Subcutaneous abdominal adipose tissue (tissue), 5 donors: ENCODE results near the gene RNF144A.
A peak's percentile ranks its signal among the peaks of the same experiment; 100 is the strongest.

Source experiments
- H3K27ac ChIP-seq: one replicate; pipeline ENCODE4 v1.7.0; 2013; ENCODE audit warnings: low read depth, mild to moderate bottlenecking, inconsistent platforms, low read length, moderate library complexity
- H3K27me3 ChIP-seq, 5 donors: one replicate each; pipeline ENCODE4 v1.7.0; 2013; ENCODE audit warnings: low read length in 5 of 5, inconsistent platforms in 1 of 5; ENCODE audit not compliant: control insufficient read depth in 5 of 5, insufficient read depth in 4 of 5
- H3K36me3 ChIP-seq, 5 donors: one replicate each; pipeline ENCODE4 v1.7.0; 2013; ENCODE audit warnings: low read length in 5 of 5; ENCODE audit not compliant: control insufficient read depth in 5 of 5, insufficient read depth in 5 of 5
- H3K4me1 ChIP-seq, 5 donors: one replicate each; pipeline ENCODE4 v1.7.0; 2013; ENCODE audit warnings: low read length in 5 of 5, mild to moderate bottlenecking in 3 of 5, moderate library complexity in 1 of 5; ENCODE audit not compliant: control insufficient read depth in 5 of 5, insufficient read depth in 5 of 5
- H3K4me3 ChIP-seq, 5 donors: one replicate each; pipeline ENCODE4 v1.7.0; 2013; ENCODE audit warnings: low read length in 5 of 5, low read depth in 1 of 5
- H3K9ac ChIP-seq, 5 donors: one replicate each; pipeline ENCODE4 v1.7.0; 2013; ENCODE audit warnings: low read length in 5 of 5, mild to moderate bottlenecking in 4 of 5, moderate library complexity in 3 of 5
- H3K9me3 ChIP-seq, 5 donors: one replicate each; pipeline ENCODE4 v1.7.0; 2013; ENCODE audit warnings: low read length in 5 of 5; ENCODE audit not compliant: control insufficient read depth in 5 of 5
- donor health status: healthy.
- donor health status: healthy.
- donor health status: healthy.
- donor health status: healthy.
- donor health status: healthy.

Gene RNF144A

GRCh38 chr2:6966446-6966940, 49.3 kb downstream of the RNF144A start:
- H3K9ac ChIP-seq, result no peak overlapping the region

GRCh38 chr2:6967301-6967700, 50.1 kb downstream of the RNF144A start:
- peaks cover 0 to 24% (median 18%) of the 10 kb centered on the region in 5 donors for H3K4me1 ChIP-seq
- no peak overlapping the region for H3K4me3 ChIP-seq
- peaks cover 0 to 4% (median 3%) of the 10 kb centered on the region in 5 donors for H3K36me3 ChIP-seq
- H3K27me3 ChIP-seq, result no peaks in the 10 kb centered on the region
- no peak overlapping the region for H3K27ac ChIP-seq
- H3K9ac ChIP-seq, result no peak overlapping the region
- H3K9me3 ChIP-seq, result no peaks in the 10 kb centered on the region

More at GRCh38 chr2:6966446-6966940, 49.3 kb downstream of the RNF144A start:
- Histone ChIP-seq H3K27me3 (no peaks in the 10 kb centered on the region), H3K4me3 (no peak overlapping the region), H3K9me3 (no peaks in the 10 kb centered on the region), H3K27ac (no peak overlapping the region), H3K4me1 (peaks cover 0 to 20% (median 14%) of the 10 kb centered on the region in 5 donors), H3K36me3 (peaks cover 0 to 4% (median 3%) of the 10 kb centered on the region in 5 donors)

- Histone ChIP-seq H3K27ac (no peak overlapping the region), H3K4me1 (peaks cover 0 to 24% (median 18%) of the 10 kb centered on the region in 5 donors), H3K27me3 (no peaks in the 10 kb centered on the region), H3K36me3 (peaks cover 0 to 5% (median 3%) of the 10 kb centered on the region in 5 donors), H3K9ac (no peak overlapping the region), H3K9me3 (no peaks in the 10 kb centered on the region), H3K4me3 (no peak overlapping the region)
Observed at GRCh38 chr2:6968319-6969100, 51.3 kb downstream of the RNF144A start.

GRCh38 chr2:6970551-6970950, 53.3 kb downstream of the RNF144A start:
- Histone ChIP-seq H3K4me3 (no peak overlapping the region), H3K27me3 (no peaks in the 10 kb centered on the region), H3K36me3 (peaks cover 0 to 5% (median 3%) of the 10 kb centered on the region in 5 donors), H3K27ac (no peak overlapping the region), H3K9me3 (no peaks in the 10 kb centered on the region), H3K4me1 (peaks cover 0 to 24% (median 18%) of the 10 kb centered on the region in 5 donors), H3K9ac (no peak overlapping the region)

GRCh38 chr2:6970976-6971480, 53.8 kb downstream of the RNF144A start:
- Histone ChIP-seq H3K9me3 (no peaks in the 10 kb centered on the region), H3K4me1 (peaks cover 0 to 24% (median 18%) of the 10 kb centered on the region in 5 donors), H3K36me3 (peaks cover 0 to 5% (median 3%) of the 10 kb centered on the region in 5 donors), H3K4me3 (peak overlapping the region in 1 of 5 donors; percentile 21), H3K27ac (no peak overlapping the region), H3K9ac (no peak overlapping the region), H3K27me3 (no peaks in the 10 kb centered on the region)

- Histone ChIP-seq H3K27ac (no peak overlapping the region), H3K27me3 (no peaks in the 10 kb centered on the region), H3K4me3 (no peak overlapping the region), H3K36me3 (peaks cover 0 to 5% (median 3%) of the 10 kb centered on the region in 5 donors), H3K9ac (no peak overlapping the region), H3K9me3 (no peaks in the 10 kb centered on the region), H3K4me1 (peaks cover 0 to 24% (median 18%) of the 10 kb centered on the region in 5 donors)
Observed at GRCh38 chr2:6971502-6971901, 54.3 kb downstream of the RNF144A start.

GRCh38 chr2:6972067-6972710, 55.0 kb downstream of the RNF144A start:
- Histone ChIP-seq H3K27ac (no peak overlapping the region), H3K27me3 (no peaks in the 10 kb centered on the region), H3K4me3 (no peak overlapping the region), H3K4me1 (peaks cover 0 to 25% (median 23%) of the 10 kb centered on the region in 5 donors), H3K36me3 (peaks cover 0 to 5% (median 2%) of the 10 kb centered on the region in 5 donors), H3K9ac (no peak overlapping the region), H3K9me3 (no peaks in the 10 kb centered on the region)

- no peaks in the 10 kb centered on the region for H3K9me3 ChIP-seq
- peaks cover 0 to 5% (median 2%) of the 10 kb centered on the region in 5 donors for H3K36me3 ChIP-seq
- H3K27me3 ChIP-seq, result no peaks in the 10 kb centered on the region
- no peak overlapping the region for H3K27ac ChIP-seq
- H3K4me1 ChIP-seq, result peaks cover 10 to 36% (median 32%) of the 10 kb centered on the region in 5 donors
- H3K9ac ChIP-seq, result no peak overlapping the region
- no peak overlapping the region for H3K4me3 ChIP-seq
Observed at GRCh38 chr2:6973895-6974545, 56.8 kb downstream of the RNF144A start.

- Histone ChIP-seq H3K9me3 (no peaks in the 10 kb centered on the region), H3K9ac (no peak overlapping the region), H3K4me3 (no peak overlapping the region), H3K4me1 (peaks cover 10 to 36% (median 29%) of the 10 kb centered on the region in 5 donors), H3K27me3 (no peaks in the 10 kb centered on the region), H3K27ac (no peak overlapping the region), H3K36me3 (peaks cover 0 to 3% (median 0%) of the 10 kb centered on the region in 5 donors)
Observed at GRCh38 chr2:6975988-6976387, 58.8 kb downstream of the RNF144A start.
